H9 (cell line): ENCODE measurements around the gene SDK2. TPM values are rescaled to one million over a fixed set of nuclear protein-coding genes. Genes with fewer than 3 reads are reported as not detected.

Experiments used
- DNase-seq: peaks from one replicate; pipeline ENCODE4 v3.0.0-alpha.2; 2017
- H2AFZ ChIP-seq: one replicate; pipeline ENCODE4 v1.6.1; 2013; ENCODE audit warnings: mild to moderate bottlenecking, low read length, control low read depth, moderate library complexity
- H2AK5ac ChIP-seq: 2 replicates; pipeline ENCODE4 v1.6.1; 2013; ENCODE audit warnings: low read length, control low read depth, mixed read lengths; ENCODE audit not compliant: insufficient read length
- H2BK120ac ChIP-seq: one replicate; pipeline ENCODE4 v1.6.1; 2013; ENCODE audit warnings: low read depth, mild to moderate bottlenecking, low read length, control low read depth, inconsistent platforms; ENCODE audit not compliant: poor library complexity, severe bottlenecking
- H2BK12ac ChIP-seq: 2 replicates; pipeline ENCODE4 v1.6.1; 2013; ENCODE audit warnings: low read length, control low read depth, mixed read lengths, low read depth; ENCODE audit not compliant: insufficient read length
- H2BK15ac ChIP-seq: 2 replicates; pipeline ENCODE4 v1.6.1; 2013; ENCODE audit warnings: low read depth, low read length, control low read depth
- H2BK20ac ChIP-seq: one replicate; pipeline ENCODE4 v1.6.1; 2013; ENCODE audit warnings: low read depth, mild to moderate bottlenecking, low read length, control low read depth, inconsistent platforms; ENCODE audit not compliant: poor library complexity, severe bottlenecking
- H2BK5ac ChIP-seq: 2 replicates; pipeline ENCODE4 v1.6.1; 2013; ENCODE audit warnings: low read length, control low read depth, mixed read lengths; ENCODE audit not compliant: insufficient read length
- H3K14ac ChIP-seq: 2 replicates; pipeline ENCODE4 v1.6.1; 2013; ENCODE audit warnings: low read length, control low read depth; ENCODE audit not compliant: insufficient read depth
- H3K18ac ChIP-seq: 2 replicates; pipeline ENCODE4 v1.6.1; 2013; ENCODE audit warnings: low read depth, mild to moderate bottlenecking, mixed read lengths, low read length, control low read depth; ENCODE audit not compliant: insufficient read length
- H3K23ac ChIP-seq: 2 replicates; pipeline ENCODE4 v1.6.1; 2013; ENCODE audit warnings: low read length, control low read depth, mixed read lengths, low read depth; ENCODE audit not compliant: insufficient read length
- H3K23me2 ChIP-seq: 2 replicates; pipeline ENCODE4 v1.6.1; 2013; ENCODE audit warnings: low read depth, mild to moderate bottlenecking, mixed read lengths, low read length, control low read depth; ENCODE audit not compliant: insufficient read length, poor library complexity, severe bottlenecking
- H3K27ac ChIP-seq: 2 replicates; pipeline ENCODE4 v1.5.1; 2013; ENCODE audit warnings: low read length, control low read depth, mixed read lengths, low read depth; ENCODE audit not compliant: insufficient read length
- H3K27me3 ChIP-seq: 2 replicates; pipeline ENCODE4 v1.6.1; 2013; ENCODE audit warnings: low read length, control low read depth, inconsistent platforms; ENCODE audit not compliant: insufficient read depth
- H3K4ac ChIP-seq: 2 replicates; pipeline ENCODE4 v1.6.1; 2013; ENCODE audit warnings: low read depth, mild to moderate bottlenecking, control low read depth, inconsistent platforms, low read length, moderate library complexity
- H3K4me1 ChIP-seq: 2 replicates; pipeline ENCODE4 v1.6.1; 2013; ENCODE audit warnings: low read length, control low read depth, inconsistent platforms; ENCODE audit not compliant: insufficient read depth
- H3K4me2 ChIP-seq: 2 replicates; pipeline ENCODE4 v1.6.1; 2013; ENCODE audit warnings: low read length, control low read depth, mixed read lengths; ENCODE audit not compliant: insufficient read length, insufficient read depth
- H3K56ac ChIP-seq: 2 replicates; pipeline ENCODE4 v1.6.1; 2013; ENCODE audit warnings: low read depth, mild to moderate bottlenecking, mixed read lengths, low read length, control low read depth; ENCODE audit not compliant: insufficient read length
- H3K79me1 ChIP-seq: 2 replicates; pipeline ENCODE4 v1.6.1; 2013; ENCODE audit warnings: low read depth, mild to moderate bottlenecking, moderate library complexity, low read length, control low read depth, inconsistent platforms; ENCODE audit not compliant: insufficient read depth, poor library complexity, severe bottlenecking
- H3K79me2 ChIP-seq: 2 replicates; pipeline ENCODE4 v1.6.1; 2013; ENCODE audit warnings: low read length, control low read depth, inconsistent platforms; ENCODE audit not compliant: insufficient read depth
- H3K9ac ChIP-seq: 2 replicates; pipeline ENCODE4 v1.6.1; 2013; ENCODE audit warnings: low read length, control low read depth, mixed read lengths; ENCODE audit not compliant: insufficient read length; ENCODE audit errors: extremely low read depth
- H3K9me3 ChIP-seq: one replicate; pipeline ENCODE4 v1.6.1; 2013; ENCODE audit warnings: low read depth, low read length, inconsistent platforms; ENCODE audit not compliant: control insufficient read depth
- H3T11ph ChIP-seq: one replicate; pipeline ENCODE4 v1.6.1; 2013; ENCODE audit warnings: mild to moderate bottlenecking, low read length, control low read depth, inconsistent platforms
- H4K20me1 ChIP-seq: one replicate; pipeline ENCODE4 v1.6.1; 2013; ENCODE audit not compliant: control insufficient read depth, insufficient read length, insufficient read depth
- H4K5ac ChIP-seq: 2 replicates; pipeline ENCODE4 v1.6.1; 2013; ENCODE audit warnings: low read depth, mild to moderate bottlenecking, mixed read lengths, low read length, control low read depth; ENCODE audit not compliant: insufficient read length
- H4K8ac ChIP-seq: replicated peaks from 2 replicates; pipeline ENCODE4 v1.6.1; 2013; ENCODE audit warnings: low read length, control low read depth, mixed read lengths, low read depth; ENCODE audit not compliant: insufficient read length
- H4K91ac ChIP-seq: 2 replicates; pipeline ENCODE4 v1.6.1; 2013; ENCODE audit warnings: low read depth, mild to moderate bottlenecking, moderate library complexity, mixed read lengths, low read length, control low read depth; ENCODE audit not compliant: insufficient read length
- H3K27ac Mint-ChIP-seq, 3 experiments: 2 replicates in 2 of 3; 3 replicates in 1 of 3; pipeline ENCODE4 v1.8.0; 2020 to 2021; ENCODE audit warnings: mixed read lengths in 3 of 3, mild to moderate bottlenecking in 1 of 3, moderate library complexity in 1 of 3
- H3K27me3 Mint-ChIP-seq: 2 replicates; pipeline ENCODE4 v1.8.0; 2021; ENCODE audit warnings: low read depth, mild to moderate bottlenecking, moderate library complexity, mixed read lengths
- H3K36me3 Mint-ChIP-seq, 3 experiments: 2 replicates in 2 of 3; 3 replicates in 1 of 3; pipeline ENCODE4 v1.8.0; 2020 to 2021; ENCODE audit warnings: low read depth in 3 of 3, mixed read lengths in 3 of 3; ENCODE audit not compliant: insufficient read depth in 1 of 3
- H3K4me1 Mint-ChIP-seq, 2 experiments: 2 replicates each; pipeline ENCODE4 v1.8.0; 2020; ENCODE audit warnings: mixed read lengths in 2 of 2
- H3K4me3 Mint-ChIP-seq, 2 experiments: 2 replicates in 1 of 2; 3 replicates in 1 of 2; pipeline ENCODE4 v1.8.0; 2020 to 2021; ENCODE audit warnings: mild to moderate bottlenecking in 2 of 2, mixed read lengths in 2 of 2, moderate library complexity in 1 of 2
- H3K9me3 Mint-ChIP-seq, 2 experiments: 2 replicates in 1 of 2; 3 replicates in 1 of 2; pipeline ENCODE4 v1.8.0; 2020; ENCODE audit warnings: mild to moderate bottlenecking in 2 of 2, mixed read lengths in 2 of 2, moderate library complexity in 1 of 2
- WGBS: extraction: QIAGEN DNeasy Blood & Tissue Kit; methylation state at CpG from one replicate; pipeline ENCODE4 v1.1.7; 2013; ENCODE audit warnings: missing lambda C conversion rate, low lambda C conversion rate, mixed read lengths; ENCODE audit not compliant: insufficient read length; ENCODE audit errors: extremely low coverage; 5-methylcytosine and 5-hydroxymethylcytosine counted together
- total RNA-seq: library from RNA; stranded (reverse); gene quantifications from 2 replicates; pipeline ENCODE4 v1.2.1, GENCODE V29; 2021
- TF ChIP-seq, protein P1 (sequence below): fragments of 200-600 bp; sonication (generic); conservative IDR thresholded peaks from 3 replicates; pipeline ENCODE4 v1.8.0; 2021; ENCODE audit warnings: antibody characterized with exemption, mild to moderate bottlenecking

Gene SDK2
- total RNA-seq, 1 experiment from 2014 or later, result 9.1 TPM

DNA sequence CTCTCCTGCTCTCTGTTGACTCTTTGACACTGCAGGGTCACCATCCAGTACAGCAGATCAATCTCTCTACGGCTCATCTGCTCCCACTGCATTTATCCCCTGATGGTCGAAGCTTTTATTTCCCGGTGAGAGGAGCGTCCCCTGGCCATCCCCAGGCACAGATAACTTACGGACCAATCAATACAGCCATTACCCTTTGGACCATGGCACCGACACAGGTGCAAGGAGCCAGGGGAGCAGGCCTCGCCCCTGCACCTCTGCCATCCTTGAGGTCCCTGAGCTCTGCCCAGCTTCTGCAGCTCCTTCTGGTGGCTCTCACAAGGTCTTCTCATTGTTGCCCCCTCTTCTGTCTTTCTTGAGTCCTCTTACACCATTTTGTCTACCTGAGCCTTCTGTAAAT lies 115.6 kb downstream of the SDK2 start:
- H3K23ac ChIP-seq, result no peak overlapping the region
- no peak overlapping the region for H4K8ac ChIP-seq
- H3K4me2 ChIP-seq, result no peak overlapping the region
- peaks cover under 1% of the 10 kb centered on the region; the same call in 1 of the 2 replicates for H3K4me1 ChIP-seq
- WGBS, result no CpG with 5 or more reads among the region's 7 CpGs
- H2BK20ac ChIP-seq, result no peak overlapping the region
- H3K23me2 ChIP-seq, result no peaks in the 10 kb centered on the region
- no peak overlapping the region for H4K5ac ChIP-seq
- H4K91ac ChIP-seq, result no peak overlapping the region
- H3K27me3 ChIP-seq, result no peaks in the 10 kb centered on the region
- H3K79me2 ChIP-seq, result no peaks in the 10 kb centered on the region
- no peaks in the 10 kb centered on the region for H3K79me1 ChIP-seq
- no peaks in the 10 kb centered on the region for H3K9me3 ChIP-seq
- H2AK5ac ChIP-seq, result no peak overlapping the region
- H3K14ac ChIP-seq, result no peak overlapping the region
- no peak overlapping the region for H3K18ac ChIP-seq
- no peak overlapping the region for H3T11ph ChIP-seq
- peaks cover 6 to 18% of the 10 kb centered on the region in 2 experiments for H3K4me1 Mint-ChIP-seq
- TF ChIP-seq, protein P1, sequence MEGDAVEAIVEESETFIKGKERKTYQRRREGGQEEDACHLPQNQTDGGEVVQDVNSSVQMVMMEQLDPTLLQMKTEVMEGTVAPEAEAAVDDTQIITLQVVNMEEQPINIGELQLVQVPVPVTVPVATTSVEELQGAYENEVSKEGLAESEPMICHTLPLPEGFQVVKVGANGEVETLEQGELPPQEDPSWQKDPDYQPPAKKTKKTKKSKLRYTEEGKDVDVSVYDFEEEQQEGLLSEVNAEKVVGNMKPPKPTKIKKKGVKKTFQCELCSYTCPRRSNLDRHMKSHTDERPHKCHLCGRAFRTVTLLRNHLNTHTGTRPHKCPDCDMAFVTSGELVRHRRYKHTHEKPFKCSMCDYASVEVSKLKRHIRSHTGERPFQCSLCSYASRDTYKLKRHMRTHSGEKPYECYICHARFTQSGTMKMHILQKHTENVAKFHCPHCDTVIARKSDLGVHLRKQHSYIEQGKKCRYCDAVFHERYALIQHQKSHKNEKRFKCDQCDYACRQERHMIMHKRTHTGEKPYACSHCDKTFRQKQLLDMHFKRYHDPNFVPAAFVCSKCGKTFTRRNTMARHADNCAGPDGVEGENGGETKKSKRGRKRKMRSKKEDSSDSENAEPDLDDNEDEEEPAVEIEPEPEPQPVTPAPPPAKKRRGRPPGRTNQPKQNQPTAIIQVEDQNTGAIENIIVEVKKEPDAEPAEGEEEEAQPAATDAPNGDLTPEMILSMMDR, result no peak
- no peak overlapping the region for H3K4ac ChIP-seq
- H2BK15ac ChIP-seq, result no peak overlapping the region
- no peak overlapping the region for H3K27ac ChIP-seq
- no peak for DNase-seq
- H3K9me3 Mint-ChIP-seq, result no peaks in the 10 kb centered on the region; a peak in 1 of 5 replicates
- no peak overlapping the region for H2BK120ac ChIP-seq
- no peaks in the 10 kb centered on the region for H4K20me1 ChIP-seq
- H3K9ac ChIP-seq, result no peak overlapping the region
- no peak overlapping the region for H3K56ac ChIP-seq
- H3K36me3 Mint-ChIP-seq, result no peaks in the 10 kb centered on the region
- H3K27me3 Mint-ChIP-seq, result peaks cover 1% of the 10 kb centered on the region; the same call in 1 of the 2 replicates
- no peak overlapping the region for H2AFZ ChIP-seq
- no peak overlapping the region for H2BK5ac ChIP-seq
- no peak overlapping the region for H2BK12ac ChIP-seq
- peak overlapping the region in 1 of 3 experiments; percentile 7; a peak in 1 of 7 replicates for H3K27ac Mint-ChIP-seq
- H3K4me3 Mint-ChIP-seq, result no peak overlapping the region
